GM12875 (cell line): Measurements from ENCODE around the gene CSNK2A1.
"Not testable (repeated sequence)": the region's sequence is repeated elsewhere in the genome, so short reads cannot be mapped to it uniquely, and the experiment has no call there.

Experiments used
- H3K4me3 ChIP-seq: one replicate; pipeline ENCODE4 v1.5.1; 2011; ENCODE audit warnings: low read depth, low read length, control low read depth
- CTCF ChIP-seq: IDR thresholded peaks from 2 replicates; pipeline ENCODE4 v1.5.1; 2011; ENCODE audit warnings: low read depth, mild to moderate bottlenecking, control low read depth, inconsistent platforms, low read length, moderate library complexity, borderline replicate concordance; ENCODE audit not compliant: insufficient read depth

The CSNK2A1 gene

GRCh38 chr20:584161-584970 is 40.8 kb upstream of the CSNK2A1 start:
- H3K4me3 ChIP-seq, result no peak overlapping the region
- TF ChIP-seq CTCF, result no peak

- H3K4me3 ChIP-seq, result no peak overlapping the region
- no peak for TF ChIP-seq CTCF
Observed at GRCh38 chr20:582204-582603, 38.6 kb upstream of the CSNK2A1 start.

- not testable (repeated sequence) for H3K4me3 ChIP-seq
Observed at GRCh38 chr20:578940-579690, 35.5 kb upstream of the CSNK2A1 start.

GRCh38 chr20:577167-577791 is 33.7 kb upstream of the CSNK2A1 start:
- H3K4me3 ChIP-seq, result no peak overlapping the region
- TF ChIP-seq CTCF, result peak; percentile 35; the same call in 1 of the 2 replicates

GRCh38 chr20:576156-576555 is 32.6 kb upstream of the CSNK2A1 start:
- no peak overlapping the region for H3K4me3 ChIP-seq
- no peak for TF ChIP-seq CTCF

- TF ChIP-seq CTCF, result no peak
- no peak overlapping the region for H3K4me3 ChIP-seq
Observed at GRCh38 chr20:575230-575629, 31.6 kb upstream of the CSNK2A1 start.

GRCh38 chr20:574297-574942 is 30.8 kb upstream of the CSNK2A1 start:
- H3K4me3 ChIP-seq, result no peak overlapping the region

More at GRCh38 chr20:574297-574942, 30.8 kb upstream of the CSNK2A1 start:
- TF ChIP-seq CTCF, result no peak
